IPS DF 19.7 (cell line): Measurements from ENCODE around the gene AKAP8.
"Not testable (repeated sequence)": the region's sequence is repeated elsewhere in the genome, so short reads cannot be mapped to it uniquely, and the experiment has no call there.

Experiments
- DNase-seq: peaks from one replicate; pipeline ENCODE4 v3.0.0-alpha.2; 2013; ENCODE audit warnings: low read depth, low spot score

AKAP8 gene

GRCh38 chr19:15404097-15404779 is 24.7 kb upstream of the AKAP8 start:
- DNase-seq = no peak

GRCh38 chr19:15403151-15403531 is 23.6 kb upstream of the AKAP8 start:
- DNase-seq = no peak

- DNase-seq = no peak
Observed at GRCh38 chr19:15402411-15403150, 23.0 kb upstream of the AKAP8 start.

DNA sequence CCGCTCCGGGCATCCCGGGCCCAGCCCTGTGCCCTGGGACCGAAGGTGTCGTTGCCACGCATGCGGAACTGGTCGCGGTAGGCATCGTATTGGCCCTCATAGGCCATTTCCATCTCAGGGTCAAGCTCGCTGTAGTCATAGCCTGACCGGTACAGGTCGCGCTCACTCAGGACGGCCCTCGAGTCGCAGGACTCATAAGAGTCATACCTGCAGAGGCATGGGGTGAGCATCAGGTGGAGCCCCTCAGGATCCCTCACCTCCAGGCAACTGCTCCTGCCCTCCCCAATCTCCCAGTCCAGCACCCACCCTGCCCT is 21.8 kb upstream of the AKAP8 start:
- no peak for DNase-seq

GRCh38 chr19:15400521-15401396 is 21.2 kb upstream of the AKAP8 start:
- no peak for DNase-seq

DNA sequence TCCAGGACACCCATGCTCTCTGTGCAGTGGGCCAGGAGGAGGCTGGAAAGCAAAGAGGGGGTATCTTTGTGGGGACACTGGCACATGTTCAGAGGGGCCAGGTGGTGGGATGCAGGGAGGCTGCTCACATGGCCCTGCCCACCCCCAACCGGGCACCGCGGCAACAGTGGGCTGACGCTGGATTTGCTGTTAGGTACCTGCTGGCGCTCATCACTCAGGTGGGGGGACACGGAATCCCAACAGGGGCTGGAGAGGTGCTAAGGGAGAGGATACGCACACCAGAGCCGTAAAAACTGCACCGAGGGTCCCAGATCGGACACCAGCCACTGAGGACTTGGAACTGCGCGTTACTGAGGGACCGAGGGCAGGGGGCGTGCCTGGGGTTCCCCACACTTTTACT is 20.0 kb upstream of the AKAP8 start:
- no peak for DNase-seq

DNA sequence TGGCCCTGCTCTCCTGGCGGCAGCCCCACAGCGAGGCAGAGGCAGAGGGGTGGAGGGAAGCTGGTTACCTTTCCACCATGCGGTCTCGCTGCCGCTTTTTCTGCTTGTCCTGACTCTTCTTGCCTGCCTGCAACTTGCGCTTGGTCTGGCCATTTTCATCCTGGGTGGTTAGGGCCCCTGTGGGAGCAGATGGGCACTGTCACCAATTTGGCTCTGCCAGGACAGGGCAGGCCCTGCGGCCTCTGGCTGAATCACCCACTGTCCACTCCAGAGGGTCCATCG is 19.6 kb upstream of the AKAP8 start:
- no peak for DNase-seq

DNA sequence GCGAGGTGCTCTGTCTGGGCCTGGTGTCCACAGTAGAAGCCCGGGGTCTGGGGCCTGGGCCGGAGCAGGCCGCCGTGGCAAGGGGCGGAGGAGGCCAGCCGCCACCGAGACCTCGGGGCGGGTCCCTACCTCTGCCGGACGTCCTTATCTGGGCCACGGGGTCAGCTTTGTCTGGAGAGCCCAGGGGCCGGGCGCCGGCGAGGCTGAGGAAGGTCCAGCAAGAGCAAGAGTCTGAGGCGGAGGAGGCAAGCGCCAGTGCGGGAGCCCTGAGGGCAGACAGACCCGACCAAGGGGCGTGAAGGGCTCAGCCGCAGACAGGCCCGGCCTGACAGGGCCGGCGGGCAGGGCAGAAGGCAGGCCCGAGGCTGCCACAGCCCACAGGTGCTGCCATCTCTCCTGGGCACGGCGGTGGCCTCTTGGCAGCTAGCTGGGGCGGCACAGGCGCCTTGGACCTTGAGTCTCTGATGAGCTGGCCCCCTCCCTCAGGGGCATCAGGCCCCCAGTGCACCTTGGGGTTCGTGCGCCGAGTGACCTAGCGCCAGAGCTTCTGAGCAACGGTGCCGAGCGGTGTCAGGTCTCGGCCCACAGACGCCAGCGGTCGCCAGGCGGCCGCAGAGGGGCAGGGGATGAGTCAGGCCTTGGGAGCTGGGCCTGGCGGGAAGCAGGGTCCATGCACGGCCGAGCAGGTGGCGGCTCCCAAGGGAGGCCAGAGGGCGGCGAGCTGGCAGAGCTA is 19.1 kb upstream of the AKAP8 start:
- DNase-seq = no peak

GRCh38 chr19:15397782-15398181 is 18.2 kb upstream of the AKAP8 start:
- DNase-seq = no peak

DNA sequence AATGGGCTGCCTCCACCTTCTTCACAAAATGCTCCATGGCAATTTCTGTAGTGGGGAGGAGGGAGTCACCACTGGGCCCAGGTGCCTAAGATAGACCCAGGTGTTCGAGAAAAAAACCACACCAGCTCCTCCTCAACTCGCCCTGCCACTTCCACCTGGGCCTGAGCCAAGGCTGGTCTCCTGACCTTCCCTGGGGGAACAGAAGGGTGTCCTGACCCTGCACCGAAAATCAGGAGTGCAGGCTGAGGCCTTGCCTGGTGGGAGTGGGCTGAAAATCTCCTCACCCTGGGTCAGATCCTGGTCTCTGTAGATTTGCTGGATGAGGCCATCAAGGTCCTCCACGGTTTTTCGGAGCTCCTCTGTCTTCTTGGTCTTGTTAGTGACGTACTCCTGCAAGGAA is 17.6 kb upstream of the AKAP8 start:
- no peak for DNase-seq

DNA sequence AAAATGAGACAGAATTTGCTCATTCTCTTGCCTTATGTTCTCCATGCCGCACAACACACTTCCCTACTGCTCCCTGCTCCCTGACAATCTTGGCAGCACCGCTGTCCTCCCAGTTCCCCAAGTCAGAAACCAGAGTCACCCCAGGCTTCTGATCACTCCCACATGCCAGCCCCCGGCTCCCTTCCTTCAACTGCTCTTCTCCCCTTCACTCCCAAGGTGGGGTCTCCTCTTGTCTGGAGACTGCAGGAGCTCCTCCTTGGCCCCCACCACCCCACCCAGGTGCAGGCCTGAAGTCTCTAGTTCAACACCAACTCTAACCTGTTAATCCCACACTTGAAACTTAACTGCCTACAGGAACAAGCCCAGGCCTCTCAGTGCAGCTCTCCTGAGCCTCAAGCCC is 16.8 kb upstream of the AKAP8 start:
- DNase-seq = no peak

DNA sequence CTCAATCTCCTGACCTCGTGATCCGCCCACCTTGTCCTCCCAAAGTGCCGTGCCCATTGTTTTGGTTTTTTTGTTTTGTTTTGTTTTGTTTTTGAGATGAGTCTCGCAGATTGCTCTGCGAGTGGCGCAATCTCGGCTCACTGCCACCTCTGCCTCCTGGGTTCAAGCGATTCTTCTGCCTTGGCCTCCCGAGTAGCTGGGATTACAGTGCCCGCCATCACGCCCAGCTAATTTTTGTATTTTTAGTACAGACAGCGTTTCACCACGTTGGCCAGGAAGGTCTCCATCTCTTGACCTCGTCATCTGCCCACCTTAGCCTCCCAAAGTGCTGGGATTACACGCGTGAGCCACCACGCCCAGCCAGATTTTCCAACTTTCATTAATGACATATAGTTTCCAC is 15.7 kb upstream of the AKAP8 start:
- DNase-seq = not testable (repeated sequence)

DNA sequence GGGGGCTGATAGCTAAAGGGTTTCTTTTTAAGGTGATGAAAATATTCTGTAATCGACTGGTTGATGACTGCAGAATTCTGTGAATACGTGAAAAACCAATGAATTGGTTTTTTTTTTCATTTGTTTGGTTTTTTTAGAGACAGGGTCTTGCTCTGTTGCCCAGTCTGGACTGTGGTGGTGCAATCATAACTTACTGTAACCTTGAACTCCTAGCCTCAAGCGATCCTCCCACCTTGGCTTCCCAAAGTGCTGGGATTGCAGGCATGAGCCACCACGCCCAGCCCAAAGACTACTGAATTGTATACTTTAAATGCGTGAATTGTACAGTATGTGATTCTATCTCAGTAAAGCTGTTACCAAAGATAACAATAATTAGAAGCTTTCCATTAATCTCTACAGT is 14.8 kb upstream of the AKAP8 start:
- no peak for DNase-seq

DNA sequence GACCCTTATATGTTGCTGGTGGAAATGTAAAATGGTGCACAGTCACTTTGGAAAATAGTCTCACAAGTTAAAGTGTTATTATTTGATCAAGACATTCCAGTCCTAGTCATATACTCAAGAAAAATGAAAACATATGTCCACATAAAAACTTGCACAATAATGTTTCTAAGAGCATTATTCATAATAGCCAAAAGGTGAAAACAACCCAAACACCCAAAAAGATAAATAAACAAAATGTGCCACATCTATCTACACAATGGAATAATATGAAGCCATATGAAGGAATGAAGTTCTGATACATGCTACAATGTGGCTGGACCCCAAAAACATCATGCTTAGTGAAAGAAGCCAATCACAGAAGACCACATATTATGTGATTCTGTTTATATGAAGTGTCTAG is 14.4 kb upstream of the AKAP8 start:
- DNase-seq = no peak

- no peak for DNase-seq
Observed at GRCh38 chr19:15390814-15391213, 11.2 kb upstream of the AKAP8 start.

DNA sequence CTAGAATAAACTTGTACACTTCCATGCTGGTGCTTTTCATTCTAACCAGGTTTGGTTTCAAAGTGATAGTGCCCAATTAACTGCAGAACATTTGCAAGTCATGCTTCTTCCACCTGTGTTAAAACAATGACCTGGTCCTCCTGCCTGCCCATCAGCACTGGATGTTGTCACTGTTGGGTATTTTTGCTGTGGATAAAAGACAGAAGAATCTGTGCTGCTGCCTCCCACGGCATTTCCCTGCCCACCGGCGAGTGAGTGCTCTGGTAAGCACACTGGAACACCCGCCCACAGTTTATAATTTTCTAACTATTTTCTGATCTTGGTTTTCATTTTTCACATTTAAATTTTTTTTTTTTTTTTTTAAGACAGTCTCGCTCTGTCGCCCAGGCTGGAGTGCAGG is 2.3 kb upstream of the AKAP8 start:
- no peak for DNase-seq

DNA sequence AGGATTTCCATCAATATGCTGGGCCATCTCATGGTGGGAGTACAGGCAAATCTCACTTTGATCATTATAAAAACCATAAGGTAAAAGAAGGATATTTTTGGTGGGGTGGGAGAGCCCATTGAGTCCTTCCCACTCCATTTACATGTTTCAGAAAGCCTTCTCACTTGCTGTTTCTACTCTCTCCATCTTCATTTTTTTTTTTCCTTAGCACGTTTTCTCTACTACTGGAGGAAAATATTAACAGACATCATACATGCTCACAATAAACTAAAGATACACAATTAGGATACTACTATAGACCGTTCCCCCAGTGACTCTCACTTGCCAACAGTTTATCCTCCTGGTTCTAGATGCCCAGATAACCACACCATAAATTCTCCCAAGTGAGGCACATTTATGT is 1.8 kb upstream of the AKAP8 start:
- DNase-seq = no peak

DNA sequence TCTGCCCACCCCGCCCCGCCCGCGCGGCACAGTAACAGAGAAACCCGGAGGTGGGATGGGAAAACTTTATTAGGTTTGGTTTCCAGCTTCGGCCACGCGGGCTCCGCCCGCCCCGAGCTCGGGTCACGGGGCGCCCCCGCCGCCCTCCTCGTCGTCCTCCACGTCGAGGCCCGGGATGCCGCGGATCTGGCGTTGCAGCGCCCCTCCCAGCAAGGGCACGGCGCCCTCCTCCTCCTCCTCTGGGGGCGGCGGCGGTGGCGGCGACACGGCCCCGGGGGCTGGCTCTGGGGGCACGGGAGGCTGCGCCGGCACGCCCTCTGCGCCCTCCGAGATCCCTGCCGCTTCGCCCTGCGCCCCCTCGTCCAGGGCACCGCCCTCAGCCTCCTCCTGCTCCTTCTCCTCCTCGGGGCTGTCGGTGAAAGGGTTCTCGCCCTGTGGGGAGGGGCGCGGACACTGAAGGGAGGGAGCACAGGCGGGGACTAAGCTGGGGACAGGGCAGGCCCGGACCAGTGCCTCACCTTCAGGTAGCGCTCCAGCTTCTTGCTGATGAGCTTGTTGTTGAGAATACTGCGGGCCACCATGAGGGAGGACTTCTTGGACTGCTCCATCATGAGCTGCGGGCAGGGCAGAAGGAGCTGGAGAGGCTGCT is 536 bp upstream of the AKAP8 start:
- peak; percentile 56 for DNase-seq

DNA sequence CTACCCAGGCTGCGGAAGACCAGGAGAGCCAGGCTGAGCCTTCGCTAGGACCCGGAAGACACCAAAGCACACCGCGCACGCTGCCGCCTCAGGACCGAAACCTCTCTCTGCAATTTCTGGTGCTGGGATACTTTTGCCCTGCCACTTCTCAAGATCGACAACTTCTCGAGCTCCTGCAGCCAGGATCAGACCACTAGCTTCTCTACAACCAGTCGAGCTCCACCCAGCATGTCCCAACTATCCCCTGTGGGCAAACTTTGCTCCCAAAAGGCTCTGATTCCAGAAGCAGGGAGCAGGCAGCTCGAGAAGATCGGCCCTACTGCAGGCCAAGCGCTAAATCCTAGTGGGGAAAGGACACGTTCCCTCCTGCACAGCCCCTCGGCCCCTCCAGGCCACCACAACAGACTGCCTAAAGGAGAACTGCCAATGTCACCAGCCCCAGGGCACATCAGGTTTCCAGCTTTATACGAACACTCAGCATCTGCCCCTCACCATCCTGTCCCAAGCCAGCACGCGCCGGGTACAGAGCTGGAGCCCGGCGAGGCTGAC is 979 bp downstream of the AKAP8 start:
- no peak for DNase-seq

- DNase-seq = no peak
Observed at GRCh38 chr19:15374796-15375440, 4.7 kb downstream of the AKAP8 start.

- DNase-seq = no peak
Observed at GRCh38 chr19:15374105-15374651, 5.4 kb downstream of the AKAP8 start.
